Fibroblast of the aortic adventitia (primary cell): Measurements from ENCODE around the gene CDYL2. TPM values are rescaled to one million over a fixed set of nuclear protein-coding genes. Genes with fewer than 3 reads are reported as not detected.

ENCODE experiments used
- DNase-seq: peaks from one replicate; pipeline ENCODE4 v3.0.0-alpha.2; 2010; ENCODE audit warnings: low read depth
- H3K4me3 ChIP-seq: 2 replicates; pipeline ENCODE4 v1.5.1; 2011; ENCODE audit warnings: low read depth, mild to moderate bottlenecking, control low read depth, low read length, moderate library complexity
- CTCF ChIP-seq: IDR thresholded peaks from 2 replicates; pipeline ENCODE4 v1.5.1; 2011; ENCODE audit warnings: mild to moderate bottlenecking, low read length, control low read depth, inconsistent platforms; ENCODE audit not compliant: insufficient read depth
- total RNA-seq: library from RNA; depleted of rRNA; stranded (reverse); fragments of >200 nt; gene quantifications from 2 replicates; pipeline ENCODE4 v1.2.3, GENCODE V29; 2012; ENCODE audit warnings: low replicate concordance

Gene CDYL2
- total RNA-seq, result 3.4 and 5.2 TPM in 2 replicates

DNA sequence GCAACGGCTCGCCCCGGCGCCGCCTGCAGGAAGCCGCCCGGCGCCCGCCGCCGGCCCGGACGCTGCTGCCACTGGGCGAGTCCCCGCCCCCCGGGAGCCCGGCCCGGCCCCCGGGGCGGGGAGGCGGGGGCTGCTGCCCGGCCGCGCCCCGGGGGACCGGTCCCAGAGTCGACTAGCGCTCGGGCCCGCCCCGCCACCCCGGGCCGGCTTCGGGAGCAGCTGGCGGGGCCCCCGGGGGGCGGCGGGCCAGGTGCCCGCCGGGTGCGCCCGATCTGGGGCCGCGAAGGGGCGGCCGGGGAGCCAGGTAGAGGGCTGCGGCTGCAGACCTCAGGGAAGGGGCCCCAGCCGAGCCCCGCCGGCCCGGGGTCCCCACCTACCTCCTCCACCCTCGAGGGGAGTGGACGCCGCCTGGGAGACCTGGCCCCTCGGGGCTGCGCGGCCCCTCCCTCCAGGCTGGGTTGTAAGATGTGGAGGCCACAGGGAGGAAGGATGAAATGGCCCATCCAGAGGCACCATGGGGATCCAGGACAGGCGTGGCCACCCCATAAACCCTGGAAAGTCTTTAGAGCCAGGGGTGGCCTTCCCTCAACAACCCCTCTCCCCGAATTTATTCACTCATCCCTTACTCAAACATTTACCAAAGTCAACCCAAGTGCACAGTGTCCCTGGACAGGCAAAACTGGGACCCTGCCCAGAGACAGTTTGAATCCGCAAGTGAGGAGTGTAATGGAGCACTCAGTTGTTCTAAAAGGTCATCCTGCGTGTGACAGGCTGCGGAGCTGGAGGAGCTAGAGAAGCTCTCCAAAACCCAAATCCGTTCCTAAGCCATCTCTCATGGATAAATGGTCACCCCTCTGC lies at the start of gene CDYL2:
CDYL2 (minus strand) TSS at position 73 of the 858 bp plus-strand sequence. CDS start 425 bp downstream, outside the sequence.
- DNase-seq, result no peak

DNA sequence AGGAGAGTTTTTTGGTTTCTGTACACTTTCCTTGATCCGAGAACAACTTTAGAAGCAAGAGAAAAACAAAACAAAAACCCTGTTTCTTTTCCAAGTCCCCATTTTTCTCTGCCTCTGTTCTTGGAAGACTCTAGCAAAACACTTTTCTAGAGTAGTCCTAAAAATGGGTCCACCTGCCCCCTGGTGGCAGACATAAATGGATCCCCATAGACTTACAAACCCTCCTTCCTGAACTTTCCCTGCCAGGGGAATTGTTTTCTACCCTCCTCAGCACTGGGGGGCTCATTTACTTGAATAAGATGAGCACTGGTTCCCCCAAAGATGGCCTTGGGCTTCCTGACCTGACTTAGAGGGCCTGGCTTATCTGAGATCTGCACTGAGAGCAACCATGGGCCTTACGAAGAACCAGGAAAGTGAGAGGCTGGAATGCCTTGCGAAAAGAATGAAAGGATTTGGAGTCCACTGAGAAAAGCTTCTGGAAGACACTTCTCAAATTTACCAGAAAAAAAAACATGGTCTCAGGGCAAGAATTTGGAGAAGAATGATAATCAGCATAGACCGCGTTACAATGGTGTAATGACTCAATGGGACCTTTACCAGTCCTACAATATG lies 48.0 kb upstream of the CDYL2 start:
- peak; percentile 32 for TF ChIP-seq CTCF
- no peak overlapping the region for H3K4me3 ChIP-seq
- DNase-seq, result peak; percentile 24

More for the DNA sequence above, at the start of gene CDYL2:
- no peak for TF ChIP-seq CTCF
- peak within 1 kb of the TSS; percentile 88 for H3K4me3 ChIP-seq

DNA sequence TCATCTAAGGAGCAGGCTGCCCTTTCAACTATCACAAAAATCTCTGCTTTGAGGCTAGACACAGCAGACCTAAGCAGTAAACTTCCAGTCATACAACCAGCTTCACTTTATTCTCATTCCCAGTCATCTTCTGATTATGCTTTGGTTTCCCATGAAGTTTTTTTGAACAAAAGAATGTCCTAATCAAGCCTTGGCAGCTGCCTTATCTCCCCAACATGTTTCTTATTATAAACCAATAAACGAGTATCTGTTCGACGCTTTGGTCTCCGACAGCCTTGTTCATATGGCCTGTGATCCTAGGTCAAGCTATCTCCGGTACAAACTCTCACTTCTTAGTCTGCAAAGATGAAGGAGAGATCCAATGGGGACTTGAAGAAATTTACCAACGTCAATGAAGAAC lies 47.4 kb upstream of the CDYL2 start:
- TF ChIP-seq CTCF, result no peak
- DNase-seq, result no peak
- no peak overlapping the region for H3K4me3 ChIP-seq

DNA sequence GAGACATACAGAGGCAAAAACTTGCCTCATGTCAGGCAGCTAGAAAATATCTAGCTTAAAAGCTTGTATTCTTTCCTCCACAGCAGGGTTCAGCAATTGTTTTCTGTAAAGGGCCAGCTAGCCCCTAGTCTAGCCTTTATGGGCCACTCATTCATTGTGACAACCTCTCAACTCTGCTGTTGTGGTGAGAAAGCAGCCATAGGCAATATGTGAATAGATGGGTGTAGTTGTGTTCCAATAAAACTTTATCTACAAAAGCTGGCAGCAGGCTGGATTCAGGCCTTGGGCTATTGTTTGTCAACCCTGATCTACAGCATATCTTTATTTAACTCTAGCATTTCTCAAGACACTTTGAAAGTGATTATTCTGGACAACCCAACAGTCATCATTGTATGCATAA lies 46.4 kb upstream of the CDYL2 start:
- H3K4me3 ChIP-seq, result no peak overlapping the region
- no peak for DNase-seq
- no peak for TF ChIP-seq CTCF

GRCh38 chr16:80848862-80849261 lies 44.5 kb upstream of the CDYL2 start:
- H3K4me3 ChIP-seq, result no peak overlapping the region
- no peak for DNase-seq
- no peak for TF ChIP-seq CTCF

- H3K4me3 ChIP-seq, result no peak overlapping the region
- no peak for DNase-seq
- TF ChIP-seq CTCF, result no peak
Observed at GRCh38 chr16:80846680-80847079, 42.3 kb upstream of the CDYL2 start.
